ENCODE data around the gene DUSP3. TPM values are rescaled to one million over a fixed set of nuclear protein-coding genes. Genes with fewer than 3 reads are reported as not detected.

DUSP3 gene
- total and polyA plus RNA-seq, 7 donors, result 32.3 to 140 (median 70.4) TPM

GRCh38 chr17:43808076-43808475, 29.3 kb upstream of the DUSP3 start:
- H3K36me3 ChIP-seq, result peaks cover 0 to 44% (median 5%) of the 10 kb centered on the region in 4 donors
- no peaks in the 10 kb centered on the region for H3K4me1 ChIP-seq
- 87 to 92% methylated on average over 4 of the region's 4 CpGs for WGBS, 2 donors
- no peak overlapping the region for H3K4me3 ChIP-seq
- no peak for DNase-seq
- TF ChIP-seq POLR2AphosphoS5 (IDR thresholded peaks at IDR 0.05), result no peak
- TF ChIP-seq EP300 (IDR thresholded peaks at IDR 0.05), result no peak
- TF ChIP-seq CTCF (IDR thresholded peaks at IDR 0.05), result no peak
- no peak for TF ChIP-seq POLR2A (IDR thresholded peaks at IDR 0.05)
- H3K9me3 ChIP-seq, result no peaks in the 10 kb centered on the region
- no peaks in the 10 kb centered on the region for H3K27me3 ChIP-seq
- intact Hi-C loops (cut with DNase I), result no loop called here
- no peak overlapping the region for H3K27ac ChIP-seq

GRCh38 chr17:43805117-43805516, 26.3 kb upstream of the DUSP3 start:
- Histone ChIP-seq H3K9me3 (no peaks in the 10 kb centered on the region), H3K36me3 (peaks cover 0 to 38% (median 2%) of the 10 kb centered on the region in 4 donors), H3K4me3 (no peak overlapping the region), H3K27ac (no peak overlapping the region), H3K27me3 (no peaks in the 10 kb centered on the region), H3K4me1 (no peaks in the 10 kb centered on the region)
- intact Hi-C loops (cut with DNase I), result no loop called here
- no peak for TF ChIP-seq CTCF (IDR thresholded peaks at IDR 0.05)
- no peak for TF ChIP-seq EP300 (IDR thresholded peaks at IDR 0.05)
- no peak for TF ChIP-seq POLR2AphosphoS5 (IDR thresholded peaks at IDR 0.05)
- no peak for TF ChIP-seq POLR2A (IDR thresholded peaks at IDR 0.05)
- no peak for DNase-seq

- H3K4me3 ChIP-seq, result no peak overlapping the region
- peaks cover 0 to 30% (median 1%) of the 10 kb centered on the region in 4 donors for H3K36me3 ChIP-seq
- no peak overlapping the region for H3K27ac ChIP-seq
- TF ChIP-seq POLR2AphosphoS5 (IDR thresholded peaks at IDR 0.05), result no peak
- TF ChIP-seq EP300 (IDR thresholded peaks at IDR 0.05), result no peak
- TF ChIP-seq POLR2A (IDR thresholded peaks at IDR 0.05), result no peak
- TF ChIP-seq CTCF (IDR thresholded peaks at IDR 0.05), result no peak
- H3K9me3 ChIP-seq, result no peaks in the 10 kb centered on the region
- no peak for DNase-seq
- 71 to 86% methylated on average over 4 of the region's 4 CpGs for WGBS, 2 donors
- no peaks in the 10 kb centered on the region for H3K4me1 ChIP-seq
- H3K27me3 ChIP-seq, result no peaks in the 10 kb centered on the region
- intact Hi-C loops (cut with DNase I), result no loop called here
Measured at GRCh38 chr17:43803758-43804157, 25.0 kb upstream of the DUSP3 start.

GRCh38 chr17:43801844-43802243, 23.1 kb upstream of the DUSP3 start:
- intact Hi-C loops (cut with DNase I), result no loop called here
- H3K9me3 ChIP-seq, result no peaks in the 10 kb centered on the region
- no peak for TF ChIP-seq POLR2A (IDR thresholded peaks at IDR 0.05)
- no peak for TF ChIP-seq POLR2AphosphoS5 (IDR thresholded peaks at IDR 0.05)
- no peak for TF ChIP-seq CTCF (IDR thresholded peaks at IDR 0.05)
- no peak for TF ChIP-seq EP300 (IDR thresholded peaks at IDR 0.05)
- H3K4me1 ChIP-seq, result no peaks in the 10 kb centered on the region
- no peak overlapping the region for H3K27ac ChIP-seq
- no peaks in the 10 kb centered on the region for H3K27me3 ChIP-seq
- DNase-seq, result no peak
- H3K4me3 ChIP-seq, result no peak overlapping the region
- 74 to 80% methylated on average over 3 of the region's 3 CpGs for WGBS, 2 donors
- H3K36me3 ChIP-seq, result peaks cover 0 to 21% (median 0%) of the 10 kb centered on the region in 4 donors

GRCh38 chr17:43800736-43801135, 22.0 kb upstream of the DUSP3 start:
- intact Hi-C loops (cut with DNase I), result no loop called here
- H3K4me1 ChIP-seq, result no peaks in the 10 kb centered on the region
- TF ChIP-seq POLR2A (IDR thresholded peaks at IDR 0.05) (no peak), POLR2AphosphoS5 (IDR thresholded peaks at IDR 0.05) (no peak), EP300 (IDR thresholded peaks at IDR 0.05) (no peak), CTCF (IDR thresholded peaks at IDR 0.05) (no peak)
- H3K9me3 ChIP-seq, result no peaks in the 10 kb centered on the region
- 91 to 92% methylated on average over 3 of the region's 3 CpGs for WGBS, 2 donors
- H3K4me3 ChIP-seq, result no peak overlapping the region
- no peak overlapping the region for H3K27ac ChIP-seq
- no peak for DNase-seq
- peaks cover 0 to 15% (median 0%) of the 10 kb centered on the region in 4 donors for H3K36me3 ChIP-seq
- no peaks in the 10 kb centered on the region for H3K27me3 ChIP-seq

Measured in sigmoid colon (tissue), 7 donors.